HCT116 (cell line): ENCODE data around the gene FAXDC2. TPM values are rescaled to one million over a fixed set of nuclear protein-coding genes. Genes with fewer than 3 reads are reported as not detected.

ENCODE experiments used
- ATAC-seq: fragments of 200-7000 bp; cut with Tn5 transposase; 2 replicates; pipeline ENCODE4 v1.9.1; 2020; ENCODE audit warnings: mild to moderate bottlenecking, moderate library complexity
- BruUV-seq: library from RNA; stranded (reverse); fragments of 400-500 nt; replicated peaks from 2 replicates; lab custom pipeline; 2021; lab: Mats Ljungman, UMichigan
- CTCF ChIA-PET: fragments of 300-600 bp; sonication (Branson Sonifier 250); formaldehyde crosslinking; loops from one replicate; lab custom pipeline; 2021; ENCODE audit warnings: antibody characterized with exemption; lab: Charles Lee
- POLR2A ChIA-PET: fragments of 300-600, 350-600 bp; sonication (Branson Sonifier 250); formaldehyde crosslinking; loops from one replicate; lab custom pipeline; 2021; ENCODE audit warnings: antibody characterized with exemption; lab: Charles Lee
- RAD21 ChIA-PET, 2 experiments: fragments of 300-600 bp; sonication (Branson Sonifier 250); formaldehyde crosslinking; loops; one replicate each; lab custom pipeline; 2023; ENCODE audit warnings: low total read pairs in 2 of 2; ENCODE audit not compliant: uncharacterized antibody in 2 of 2, unreplicated experiment in 2 of 2, low non-redundant PET in 1 of 2; lab: Charles Lee
- DNase-seq: peaks from one replicate; pipeline ENCODE4 v3.0.0-alpha.2; 2010; ENCODE audit warnings: low read depth, low spot score
- H2AFZ ChIP-seq: fragments of 200-600 bp; shearing (Covaris generic), sonication (generic); 2 replicates; pipeline ENCODE4 v1.6.1; 2017; ENCODE audit warnings: low read depth, mixed run types, mixed read lengths, antibody characterized with exemption, low read length; ENCODE audit not compliant: poor library complexity, severe bottlenecking
- H3K27ac ChIP-seq: 2 replicates; pipeline ENCODE4 v1.5.1; 2012; ENCODE audit warnings: low read depth, low read length
- H3K27me3 ChIP-seq: fragments of 200-600 bp; sonication (generic); 2 replicates; pipeline ENCODE4 v1.6.1; 2016; ENCODE audit warnings: mixed run types, low read length, mixed read lengths; ENCODE audit not compliant: insufficient read depth
- H3K36me3 ChIP-seq, 2 experiments: fragments of 200-500 bp in 1 of 2; fragments of 200-600 bp in 1 of 2; sonication (Bioruptor generic) in 1 of 2; sonication (generic) in 1 of 2; 2 replicates each; pipeline versions ENCODE4 v1.5.1 to v1.6.1; 2014 to 2016; ENCODE audit warnings: low read length in 2 of 2, inconsistent platforms in 1 of 2, mixed read lengths in 1 of 2, mixed run types in 1 of 2; ENCODE audit not compliant: insufficient read depth in 2 of 2, control insufficient read depth in 1 of 2
- H3K4me1 ChIP-seq, 2 experiments: fragments of 200-600 bp in 1 of 2; sonication (generic) in 1 of 2; 2 replicates each; pipeline versions ENCODE4 v1.5.1 to v1.6.1; 2012 to 2017; ENCODE audit warnings: low read length in 2 of 2, inconsistent platforms in 1 of 2, mild to moderate bottlenecking in 1 of 2, mixed read lengths in 1 of 2, mixed run types in 1 of 2, moderate library complexity in 1 of 2; ENCODE audit not compliant: insufficient read depth in 2 of 2, control insufficient read depth in 1 of 2
- H3K4me2 ChIP-seq: fragments of 200-600 bp; sonication (generic); 2 replicates; pipeline ENCODE4 v1.6.1; 2017; ENCODE audit warnings: mixed run types, low read length, mixed read lengths
- H3K4me3 ChIP-seq, 2 experiments: fragments of 200-600 bp in 1 of 2; sonication (generic) in 1 of 2; replicated peaks in 1 of 2; 2 replicates each; pipeline ENCODE4 v1.5.1; 2011 to 2016; ENCODE audit warnings: low read length in 2 of 2, control low read depth in 1 of 2, low read depth in 1 of 2, mild to moderate bottlenecking in 1 of 2, mixed read lengths in 1 of 2, mixed run types in 1 of 2
- H3K79me2 ChIP-seq: fragments of 200-600 bp; sonication (generic); 2 replicates; pipeline ENCODE4 v1.6.1; 2017; ENCODE audit warnings: mild to moderate bottlenecking, mixed run types, low read length, moderate library complexity, mixed read lengths; ENCODE audit not compliant: insufficient read depth
- H3K9ac ChIP-seq: fragments of 200-600 bp; sonication (generic); 2 replicates; pipeline ENCODE4 v1.6.1; 2016; ENCODE audit warnings: low read length, mixed read lengths
- H3K9me2 ChIP-seq: fragments of 200-600 bp; sonication (generic), shearing (Covaris generic); 2 replicates; pipeline ENCODE4 v1.6.1; 2017; ENCODE audit warnings: mixed run types, mild to moderate bottlenecking, moderate library complexity; ENCODE audit not compliant: insufficient read depth
- H3K9me3 ChIP-seq, 2 experiments: fragments of 200-500 bp in 1 of 2; fragments of 200-600 bp in 1 of 2; sonication (Bioruptor generic) in 1 of 2; sonication (generic) in 1 of 2; 2 replicates each; pipeline ENCODE4 v1.6.1; 2014 to 2017; ENCODE audit warnings: low read length in 2 of 2, mixed read lengths in 2 of 2, inconsistent platforms in 1 of 2, low read depth in 1 of 2, mild to moderate bottlenecking in 1 of 2, mixed run types in 1 of 2, moderate library complexity in 1 of 2; ENCODE audit not compliant: control insufficient read depth in 1 of 2, insufficient read depth in 1 of 2
- H4K20me1 ChIP-seq: fragments of 200-600 bp; sonication (generic), shearing (Covaris generic); 2 replicates; pipeline ENCODE4 v1.6.1; 2017; ENCODE audit warnings: mixed run types, mild to moderate bottlenecking, moderate library complexity; ENCODE audit not compliant: insufficient read depth
- CEBPB ChIP-seq: IDR thresholded peaks from 2 replicates; pipeline ENCODE4 v1.6.1; 2012; ENCODE audit warnings: low read depth
- EGR1 ChIP-seq: IDR thresholded peaks from 2 replicates; pipeline ENCODE4 v1.6.1; 2012; ENCODE audit warnings: low read depth
- EZH2 ChIP-seq: fragments of 200-600 bp; sonication (generic); IDR thresholded peaks from 2 replicates; pipeline ENCODE4 v1.6.1; 2017; ENCODE audit warnings: antibody characterized with exemption, mixed run types
- POLR2A ChIP-seq: IDR thresholded peaks from 2 replicates; pipeline ENCODE4 v1.7.0; 2011; ENCODE audit warnings: borderline replicate concordance; ENCODE audit not compliant: insufficient read depth, insufficient read length; ENCODE audit errors: extremely low read depth
- POLR2AphosphoS5 ChIP-seq: IDR thresholded peaks from 2 replicates; pipeline ENCODE4 v1.6.1; 2011; ENCODE audit warnings: mild to moderate bottlenecking, low read depth, low read length, moderate library complexity
- SIN3A ChIP-seq: IDR thresholded peaks from 2 replicates; pipeline ENCODE4 v1.6.1; 2012; ENCODE audit warnings: low read depth
- SP1 ChIP-seq: IDR thresholded peaks from 2 replicates; pipeline ENCODE4 v1.6.1; 2012; ENCODE audit warnings: low read depth
- TCF7L2 ChIP-seq: IDR thresholded peaks from 2 replicates; pipeline ENCODE4 v1.7.0; 2011; ENCODE audit warnings: borderline replicate concordance, inconsistent platforms; ENCODE audit not compliant: insufficient read depth, insufficient read length; ENCODE audit errors: extremely low read depth
- YY1 ChIP-seq: IDR thresholded peaks from 2 replicates; pipeline ENCODE4 v1.6.1; 2011; ENCODE audit warnings: low read length, low read depth, moderate library complexity, mild to moderate bottlenecking; ENCODE audit not compliant: insufficient replicate concordance; ENCODE audit errors: extremely low read depth
- ZFX ChIP-seq: fragments of 450-650 bp; IDR thresholded peaks from 2 replicates; pipeline ENCODE4 v1.6.1; 2017
- intact Hi-C: fragments of 100-400 bp; cut with micrococcal nuclease; formaldehyde crosslinking; loops from 2 replicates; pipeline ENCODE4 v1.10.0; 2022
- total RNA-seq: library from RNA; stranded (reverse); gene quantifications from one replicate; pipeline ENCODE4 v1.2.1, GENCODE V29; 2021; ENCODE audit not compliant: unreplicated experiment
- TF ChIP-seq, protein P1 (sequence below): IDR thresholded peaks from 2 replicates; pipeline ENCODE4 v1.6.1; 2012; ENCODE audit warnings: low read depth

The FAXDC2 gene
- total RNA-seq, 1 experiment from 2014 or later: 0.22 TPM

DNA sequence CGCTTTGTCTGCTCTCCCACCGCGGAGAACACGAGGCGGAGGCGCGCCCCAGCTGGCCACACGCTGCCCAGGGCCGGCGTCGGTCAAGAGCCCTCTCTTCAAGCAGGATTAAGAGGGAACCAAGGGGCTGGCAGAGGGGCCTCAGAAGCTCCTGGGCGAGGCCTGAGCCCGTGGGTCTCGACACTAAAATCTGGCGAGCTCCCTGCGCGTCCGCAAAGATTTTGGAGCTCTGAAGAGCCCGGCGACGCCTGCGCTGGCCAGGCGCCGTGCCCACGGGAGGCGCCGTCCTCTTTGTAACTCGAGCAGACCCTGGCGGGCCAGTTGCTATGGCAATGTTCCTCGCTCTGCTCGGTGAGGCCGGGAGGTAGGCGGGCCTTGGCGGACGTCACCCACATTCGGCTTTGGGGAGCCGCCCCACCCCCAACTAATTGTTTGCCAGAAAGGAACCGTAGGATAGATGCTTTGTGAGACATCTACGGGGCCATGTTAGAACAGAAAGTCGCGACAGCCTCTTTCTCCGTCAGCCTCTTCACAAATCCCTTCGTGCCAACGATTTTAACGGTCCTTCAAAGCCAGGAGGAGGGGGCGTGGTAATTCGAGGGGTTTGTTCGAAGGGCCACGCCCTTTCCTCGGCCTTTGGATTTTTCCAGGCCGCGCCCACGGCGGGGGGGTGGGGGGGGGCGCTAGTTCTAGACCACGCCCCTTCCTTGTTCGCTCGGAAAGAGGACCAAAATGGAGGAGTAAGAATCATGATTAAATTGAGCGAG lies 7.3 kb upstream of the FAXDC2 start:
- Histone ChIP-seq H3K27ac (peak overlapping the region; percentile 94), H3K9ac (peak overlapping the region; percentile 82), H3K4me3 (peak overlapping the region; percentile 76 to 95), H2AFZ (no peak overlapping the region), H3K27me3 (no peaks in the 10 kb centered on the region), H3K79me2 (peaks cover 43% of the 10 kb centered on the region), H3K9me2 (no peaks in the 10 kb centered on the region), H3K4me2 (peak overlapping the region; percentile 80), H4K20me1 (no peaks in the 10 kb centered on the region), H3K9me3 (no peaks in the 10 kb centered on the region), H3K36me3 (no peaks in the 10 kb centered on the region), H3K4me1 (peaks cover 17 to 22% of the 10 kb centered on the region in 2 experiments)
- DNase-seq (peak; percentile 92), ATAC-seq (peak; percentile 81)
- ChIA-PET RAD21 (no interaction called here), CTCF (interaction anchor here (0.6 to 0.9 kb wide), 2 partner anchors 16 to 207 kb away, joined by 3 read pairs; no protein-coding TSS in a partner anchor), POLR2A (interaction anchor here (0.6 to 2.1 kb wide), 6 partner anchors 8 to 175 kb away, joined by 3 to 7 read pairs (median 3); partner anchors contain the start of gene GEMIN5)
- TF ChIP-seq EGR1 (no peak), POLR2A (peak; percentile 68), TCF7L2 (peak; percentile 88), YY1 (no peak), SP1 (no peak), POLR2AphosphoS5 (peak; percentile 81), CEBPB (no peak)
- intact Hi-C loops: loop anchor here (2.0 to 10.0 kb wide), 5 partner anchors 25 to 207 kb away; partner anchors contain the start of genes GEMIN5 and LARP1
- no TSS peak for BruUV-seq

DNA sequence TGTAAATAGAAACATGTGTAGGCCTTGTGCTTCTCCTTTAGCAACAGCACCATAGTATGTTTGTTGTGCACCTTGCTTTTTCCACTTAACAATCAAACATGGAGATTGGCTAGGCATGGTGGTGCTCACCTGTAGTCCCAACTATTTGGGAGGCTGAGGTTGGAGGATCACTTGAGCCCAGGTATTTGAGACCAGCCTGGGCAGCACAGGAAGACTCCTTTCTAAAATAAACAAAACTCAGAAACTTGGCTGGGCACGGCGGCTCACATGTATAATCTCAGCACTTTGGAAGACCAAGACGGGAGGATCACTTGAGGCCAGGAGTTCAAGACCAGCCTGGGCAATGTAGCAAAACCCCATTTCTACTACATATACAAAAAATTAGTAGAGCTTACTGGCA lies 948 bp upstream of the FAXDC2 start:
- no peak for DNase-seq
- RAD21 ChIA-PET: no interaction called here
- BruUV-seq: no TSS peak
- no peaks in the 10 kb centered on the region for H3K27me3 ChIP-seq
- no peak for ATAC-seq
- intact Hi-C loops: loop anchor here (10.0 kb wide), 1 partner anchor 167 kb away; no protein-coding TSS in a partner anchor
- TF ChIP-seq EZH2 (no peak), EGR1 (no peak), ZFX (no peak), SIN3A (no peak), POLR2A (no peak)
- TF ChIP-seq, protein P1, sequence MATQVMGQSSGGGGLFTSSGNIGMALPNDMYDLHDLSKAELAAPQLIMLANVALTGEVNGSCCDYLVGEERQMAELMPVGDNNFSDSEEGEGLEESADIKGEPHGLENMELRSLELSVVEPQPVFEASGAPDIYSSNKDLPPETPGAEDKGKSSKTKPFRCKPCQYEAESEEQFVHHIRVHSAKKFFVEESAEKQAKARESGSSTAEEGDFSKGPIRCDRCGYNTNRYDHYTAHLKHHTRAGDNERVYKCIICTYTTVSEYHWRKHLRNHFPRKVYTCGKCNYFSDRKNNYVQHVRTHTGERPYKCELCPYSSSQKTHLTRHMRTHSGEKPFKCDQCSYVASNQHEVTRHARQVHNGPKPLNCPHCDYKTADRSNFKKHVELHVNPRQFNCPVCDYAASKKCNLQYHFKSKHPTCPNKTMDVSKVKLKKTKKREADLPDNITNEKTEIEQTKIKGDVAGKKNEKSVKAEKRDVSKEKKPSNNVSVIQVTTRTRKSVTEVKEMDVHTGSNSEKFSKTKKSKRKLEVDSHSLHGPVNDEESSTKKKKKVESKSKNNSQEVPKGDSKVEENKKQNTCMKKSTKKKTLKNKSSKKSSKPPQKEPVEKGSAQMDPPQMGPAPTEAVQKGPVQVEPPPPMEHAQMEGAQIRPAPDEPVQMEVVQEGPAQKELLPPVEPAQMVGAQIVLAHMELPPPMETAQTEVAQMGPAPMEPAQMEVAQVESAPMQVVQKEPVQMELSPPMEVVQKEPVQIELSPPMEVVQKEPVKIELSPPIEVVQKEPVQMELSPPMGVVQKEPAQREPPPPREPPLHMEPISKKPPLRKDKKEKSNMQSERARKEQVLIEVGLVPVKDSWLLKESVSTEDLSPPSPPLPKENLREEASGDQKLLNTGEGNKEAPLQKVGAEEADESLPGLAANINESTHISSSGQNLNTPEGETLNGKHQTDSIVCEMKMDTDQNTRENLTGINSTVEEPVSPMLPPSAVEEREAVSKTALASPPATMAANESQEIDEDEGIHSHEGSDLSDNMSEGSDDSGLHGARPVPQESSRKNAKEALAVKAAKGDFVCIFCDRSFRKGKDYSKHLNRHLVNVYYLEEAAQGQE: no peak
- TF ChIP-seq, all 23 proteins: peak for 0
- CTCF ChIA-PET: no interaction called here
- no peak overlapping the region for H2AFZ ChIP-seq
- H3K4me3 ChIP-seq: no peak overlapping the region
- no peak overlapping the region for H3K4me2 ChIP-seq
- no peak overlapping the region for H3K27ac ChIP-seq
- H3K36me3 ChIP-seq: no peaks in the 10 kb centered on the region
- H3K79me2 ChIP-seq: no peaks in the 10 kb centered on the region
- H3K4me1 ChIP-seq: peaks cover 0 to 4% of the 10 kb centered on the region in 2 experiments; a peak in 2 of 4 replicates
- H3K9me3 ChIP-seq: no peaks in the 10 kb centered on the region
- H3K9ac ChIP-seq: no peak overlapping the region
- POLR2A ChIA-PET: no interaction called here
- no peaks in the 10 kb centered on the region for H4K20me1 ChIP-seq
- H3K9me2 ChIP-seq: no peaks in the 10 kb centered on the region
